GM18526 (cell line): ENCODE results near the gene GAP43.

Experiments used
- POLR2A ChIP-seq: IDR thresholded peaks from 3 replicates; pipeline ENCODE4 v1.6.1; 2011; ENCODE audit not compliant: insufficient read length; ENCODE audit errors: extremely low read depth

The GAP43 gene

DNA sequence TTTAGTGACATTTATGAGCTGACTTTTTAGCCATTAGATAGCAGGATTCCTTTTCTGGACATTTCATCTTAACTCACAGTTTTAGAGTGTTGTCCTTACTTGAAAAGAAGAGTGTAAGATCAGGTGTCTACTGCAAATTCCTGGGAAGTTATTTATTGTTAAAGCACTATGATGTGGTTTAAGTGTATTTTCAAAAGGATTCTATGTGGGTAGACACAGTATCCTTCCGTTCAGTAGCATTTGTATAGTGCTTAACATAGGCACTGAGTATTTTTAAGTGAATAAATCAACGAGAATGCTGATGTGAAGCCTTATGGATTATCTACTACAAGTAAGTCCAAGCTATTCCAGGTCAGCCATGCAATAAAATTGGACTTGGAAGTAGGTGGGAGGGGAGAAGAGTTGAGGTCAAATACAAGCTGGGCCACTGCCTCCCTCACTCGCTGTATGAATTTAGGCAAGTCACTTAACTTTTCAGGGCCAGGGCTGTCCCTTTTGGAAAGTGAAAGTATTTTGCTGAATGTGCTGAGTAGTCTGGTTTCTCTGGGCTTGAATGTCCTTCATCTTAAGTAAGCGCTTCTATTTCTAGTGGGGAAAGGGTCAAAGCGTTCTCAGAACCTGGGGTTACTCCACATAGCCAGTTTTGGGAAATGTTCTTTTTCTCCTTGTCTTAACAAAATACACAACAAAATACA lies 48.6 kb downstream of the GAP43 start:
- TF ChIP-seq POLR2A, result no peak

DNA sequence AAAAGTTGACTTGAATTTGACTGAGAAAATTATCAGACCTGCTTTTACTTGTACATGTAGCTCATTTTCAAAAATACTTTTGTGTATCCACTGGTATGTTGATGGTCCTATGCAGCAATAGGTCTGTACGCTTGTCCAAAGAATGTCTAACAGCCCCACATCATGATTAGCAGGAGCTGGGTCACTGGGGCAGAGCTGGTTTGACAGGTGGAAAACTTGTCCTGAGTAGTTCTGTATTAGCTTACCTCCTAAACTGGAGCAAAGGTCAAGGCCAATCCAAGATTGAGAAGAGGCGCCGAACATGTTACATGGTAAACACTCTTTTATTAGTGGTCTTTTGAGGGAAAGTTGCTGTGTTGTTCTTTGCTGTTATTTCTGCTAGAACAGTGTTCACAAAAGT lies 50.6 kb downstream of the GAP43 start:
- no peak for TF ChIP-seq POLR2A

DNA sequence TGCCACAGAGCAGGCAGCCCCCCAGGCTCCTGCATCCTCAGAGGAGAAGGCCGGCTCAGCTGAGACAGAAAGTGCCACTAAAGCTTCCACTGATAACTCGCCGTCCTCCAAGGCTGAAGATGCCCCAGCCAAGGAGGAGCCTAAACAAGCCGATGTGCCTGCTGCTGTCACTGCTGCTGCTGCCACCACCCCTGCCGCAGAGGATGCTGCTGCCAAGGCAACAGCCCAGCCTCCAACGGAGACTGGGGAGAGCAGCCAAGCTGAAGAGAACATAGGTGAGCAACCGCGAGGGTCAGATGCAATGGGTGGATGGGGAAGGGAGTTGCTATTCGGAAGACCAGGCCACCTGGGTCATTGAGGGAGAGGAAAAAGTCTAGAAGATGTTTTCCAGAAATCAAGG lies 53.0 kb downstream of the GAP43 start:
- no peak for TF ChIP-seq POLR2A

DNA sequence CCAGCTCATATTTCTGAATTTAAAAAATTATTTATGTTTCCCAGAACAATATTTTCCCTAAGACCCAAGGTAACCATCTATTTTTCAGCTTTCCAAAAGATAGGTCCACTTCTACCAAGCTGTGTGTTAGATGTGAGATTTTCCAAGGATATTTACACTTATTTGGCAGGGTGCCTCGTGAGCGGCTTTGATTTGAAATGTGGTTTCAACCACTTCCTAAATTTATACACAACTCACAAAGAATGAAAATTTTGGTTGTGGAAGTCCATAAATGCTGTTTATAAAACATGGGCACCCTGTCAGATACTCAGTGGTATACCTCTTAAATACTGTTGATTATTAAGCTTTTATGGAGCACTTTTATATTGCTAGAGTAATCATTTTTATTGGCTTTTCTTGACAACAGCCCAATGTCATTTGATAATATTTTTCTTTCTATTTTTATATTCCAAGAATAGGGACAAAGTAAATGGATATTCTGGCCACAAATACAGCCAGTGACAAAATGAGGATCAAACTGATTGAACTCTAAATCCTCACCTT lies 57.6 kb downstream of the GAP43 start:
- TF ChIP-seq POLR2A, result no peak

DNA sequence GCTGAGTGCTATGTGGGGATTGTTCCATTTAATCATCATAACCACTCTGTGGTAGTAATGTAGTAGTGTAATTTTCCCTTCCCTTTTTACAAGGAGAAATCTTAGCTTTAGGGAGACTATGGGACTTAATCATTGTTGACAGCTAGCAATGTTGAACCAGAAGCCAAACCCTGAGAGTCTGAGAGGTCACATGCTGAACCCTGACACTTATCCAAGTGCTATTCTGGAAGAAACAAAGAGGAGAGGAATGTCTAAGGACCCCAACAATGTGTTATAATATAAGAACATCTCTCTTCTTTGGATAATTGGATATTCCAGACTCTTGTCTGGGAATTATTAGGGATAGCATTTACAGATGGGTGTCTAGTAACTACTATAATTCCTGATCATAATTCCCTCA lies 58.4 kb downstream of the GAP43 start:
- no peak for TF ChIP-seq POLR2A

DNA sequence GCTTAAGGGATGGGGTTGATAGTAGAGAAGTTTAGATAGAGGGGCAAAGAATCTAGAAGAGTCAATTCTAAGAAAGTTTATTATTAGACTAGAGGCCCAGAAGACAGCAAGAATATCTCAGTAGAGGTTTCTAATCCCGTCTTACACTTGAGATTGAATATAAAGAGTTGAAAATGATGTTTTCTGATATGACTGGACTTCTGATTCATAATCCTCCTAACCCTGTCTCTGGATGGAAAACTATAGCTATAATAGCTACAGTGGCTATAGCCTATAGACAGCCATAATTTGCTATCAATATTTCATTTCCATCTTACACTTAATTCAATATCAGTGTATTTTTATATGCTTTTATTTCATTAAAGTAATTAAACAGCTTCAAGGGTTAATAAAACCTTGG lies 60.0 kb downstream of the GAP43 start:
- no peak for TF ChIP-seq POLR2A

DNA sequence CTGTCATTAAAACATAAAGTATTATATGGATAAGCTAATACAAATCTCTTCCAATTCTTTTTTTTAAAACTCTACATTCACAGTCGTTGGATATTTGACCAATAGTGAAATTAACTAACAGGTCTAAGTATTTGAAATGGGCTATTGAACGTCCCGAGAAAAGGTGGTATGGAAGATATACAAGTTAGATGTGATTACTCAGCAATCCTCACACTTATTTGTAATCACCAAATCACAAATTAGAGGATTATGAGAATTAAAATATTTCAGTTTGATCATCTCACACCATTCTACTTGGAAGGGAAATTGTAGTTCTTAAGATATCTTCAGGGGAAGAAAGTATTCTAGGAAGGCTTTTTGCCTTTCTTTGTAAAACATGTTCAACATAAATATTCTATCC lies 60.5 kb downstream of the GAP43 start:
- TF ChIP-seq POLR2A, result no peak

DNA sequence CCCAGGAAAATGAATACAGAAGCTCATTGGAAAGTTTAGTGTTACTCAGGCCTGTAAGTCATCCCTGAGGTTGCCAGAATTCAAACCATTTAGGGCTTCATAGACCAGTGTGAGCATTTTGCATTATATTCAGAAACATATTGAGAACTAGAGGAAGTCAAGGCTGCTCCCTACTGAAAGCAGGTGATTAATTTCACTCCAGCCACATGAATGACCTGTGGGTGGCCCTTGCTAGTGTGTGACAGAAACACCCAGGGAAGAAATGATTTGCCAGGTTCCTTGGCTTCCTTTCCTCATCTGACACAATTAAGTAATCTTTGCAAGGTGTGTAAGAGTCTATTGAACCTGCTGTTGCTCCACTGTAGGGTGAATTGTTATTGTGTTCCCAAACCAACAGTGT lies 61.8 kb downstream of the GAP43 start:
- no peak for TF ChIP-seq POLR2A

DNA sequence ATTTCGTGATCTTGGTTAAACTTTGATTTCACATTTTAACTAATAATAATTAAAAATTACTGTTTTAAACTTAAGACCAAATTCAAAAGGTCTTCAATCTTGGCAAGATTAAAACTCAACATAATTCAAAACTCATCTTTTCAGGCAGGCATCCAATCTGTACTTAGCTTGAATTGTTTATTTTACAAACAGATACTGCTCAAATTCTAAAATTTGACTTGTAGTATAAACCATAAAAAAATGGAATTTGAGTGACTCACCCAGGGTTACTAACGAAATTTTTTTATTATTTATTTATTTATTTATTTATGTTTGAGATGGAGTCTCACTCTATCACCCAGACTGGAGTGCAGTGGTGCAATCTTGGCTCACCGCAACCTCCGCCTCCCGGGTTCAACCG lies 64.4 kb downstream of the GAP43 start:
- no peak for TF ChIP-seq POLR2A

DNA sequence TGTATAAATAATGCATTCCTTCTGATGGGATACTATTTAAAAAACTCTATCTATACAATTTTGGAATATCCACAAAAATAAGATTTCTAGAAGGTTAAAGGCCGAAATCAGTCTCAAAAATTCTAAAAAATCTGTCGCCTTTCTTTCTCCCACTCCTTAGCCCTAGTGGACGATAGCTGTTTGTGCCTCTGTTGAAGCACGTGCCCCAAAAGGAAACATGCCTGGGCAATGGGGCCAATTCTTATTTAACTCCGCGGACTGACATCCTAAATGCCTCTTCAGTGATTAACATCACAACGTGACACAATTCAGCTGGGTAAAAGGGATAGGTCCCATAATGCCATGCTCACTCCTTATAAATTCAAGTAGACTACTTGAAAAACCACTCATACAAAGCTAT lies 65.1 kb downstream of the GAP43 start:
- TF ChIP-seq POLR2A, result no peak

DNA sequence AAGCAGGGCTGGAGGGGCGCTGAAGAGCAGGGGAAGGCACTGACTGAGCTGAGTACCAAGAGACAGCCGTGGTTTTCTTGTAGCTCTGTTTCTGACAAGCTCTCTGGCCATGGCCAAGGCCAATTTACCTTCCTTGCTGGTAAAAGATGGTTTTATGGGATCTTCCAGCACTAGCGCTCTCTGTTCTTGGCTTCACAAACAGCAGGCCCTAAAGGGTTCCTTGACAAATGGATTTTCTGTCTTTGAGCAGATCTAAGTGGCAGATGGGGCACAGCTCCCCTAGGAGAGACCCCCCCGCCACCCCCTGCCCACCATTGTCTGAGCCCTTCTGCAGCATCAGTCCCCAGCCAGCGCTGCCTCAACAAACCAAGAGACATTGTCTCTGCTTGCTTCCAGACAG lies 66.6 kb downstream of the GAP43 start:
- TF ChIP-seq POLR2A, result no peak

DNA sequence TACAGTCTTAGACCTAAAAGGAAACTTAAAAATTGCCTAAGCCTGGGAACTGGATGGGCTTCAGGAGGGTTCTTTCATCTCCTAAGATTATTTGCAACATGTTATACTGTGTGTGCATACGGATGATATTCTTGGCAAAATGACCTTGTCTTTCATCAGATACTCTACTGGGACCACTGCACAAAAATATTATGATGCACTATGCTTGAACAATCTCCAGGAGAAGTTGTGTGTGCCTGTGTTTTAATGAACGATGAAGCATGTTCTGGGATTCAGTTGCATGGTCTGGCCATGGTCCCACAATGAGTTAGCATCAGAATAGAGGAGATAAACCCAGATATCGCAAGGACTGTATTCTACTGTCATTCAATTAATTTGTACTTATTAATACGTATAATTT lies 68.7 kb downstream of the GAP43 start:
- no peak for TF ChIP-seq POLR2A

DNA sequence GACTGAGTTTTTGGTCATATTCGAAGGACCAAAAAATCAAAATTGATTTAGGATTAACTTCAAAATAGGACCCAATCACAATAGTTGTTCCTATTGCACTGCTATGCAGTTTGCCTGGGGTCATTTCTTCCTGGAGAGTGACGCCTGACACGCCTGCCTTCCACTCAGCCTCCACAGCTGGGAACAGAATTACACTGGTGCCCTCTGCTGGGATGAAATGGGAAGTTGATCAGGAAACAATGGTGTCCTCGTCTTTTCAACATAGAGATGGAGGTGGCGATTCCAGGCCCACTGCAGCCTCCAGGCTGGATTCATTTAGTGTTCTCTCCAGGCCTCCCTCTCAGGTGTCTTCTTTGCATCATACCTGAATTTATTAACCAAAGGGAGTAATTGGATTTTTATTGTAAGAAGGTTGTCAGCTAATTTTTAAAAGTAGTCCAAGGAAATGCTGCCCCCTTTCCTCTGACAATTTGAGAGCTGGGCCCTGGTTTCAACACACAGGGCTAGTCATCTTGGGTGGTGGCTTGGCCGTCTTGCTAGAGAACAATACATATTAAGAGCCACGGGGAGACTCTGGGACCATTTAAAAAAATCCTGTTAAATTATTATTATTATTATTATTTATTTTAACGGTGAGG lies 69.7 kb downstream of the GAP43 start:
- no peak for TF ChIP-seq POLR2A

DNA sequence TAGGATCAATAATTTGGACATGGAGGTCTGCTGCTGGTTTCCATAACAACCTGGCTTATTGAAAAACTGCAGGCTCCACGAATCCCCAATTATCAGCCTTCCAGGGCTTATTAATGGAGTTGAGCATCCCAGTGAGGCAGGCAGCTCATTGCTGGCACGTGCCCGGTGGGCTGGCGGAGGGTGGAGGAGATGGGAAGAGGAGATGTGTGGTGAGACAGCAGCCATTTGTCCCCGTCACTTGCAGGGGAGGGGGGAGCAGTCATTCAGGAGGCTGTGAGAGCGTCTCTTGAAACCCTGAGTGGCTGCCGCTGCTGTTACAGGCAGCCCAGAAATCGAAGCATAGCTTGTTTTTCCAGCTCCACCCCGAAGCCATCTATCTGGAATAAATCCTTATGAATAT lies 70.6 kb downstream of the GAP43 start:
- no peak for TF ChIP-seq POLR2A

DNA sequence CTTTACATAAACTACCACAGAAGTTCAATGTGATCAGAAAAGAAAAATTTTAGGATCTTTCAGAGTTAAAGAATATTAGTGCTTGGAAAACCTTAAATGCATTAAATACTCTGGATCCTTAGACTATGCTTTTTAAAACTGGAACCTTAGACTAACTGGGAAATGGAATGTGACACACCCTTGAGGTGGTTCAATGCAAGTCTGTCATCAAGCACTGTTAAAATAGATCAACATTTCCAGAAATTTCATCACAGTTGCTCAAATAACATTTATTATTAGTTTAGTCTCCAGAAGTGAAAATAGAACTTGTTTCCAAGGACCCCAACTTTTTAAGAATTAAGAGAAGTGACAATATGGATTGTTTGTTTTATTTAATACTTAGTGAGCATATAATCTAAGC lies 71.8 kb downstream of the GAP43 start:
- TF ChIP-seq POLR2A, result no peak

DNA sequence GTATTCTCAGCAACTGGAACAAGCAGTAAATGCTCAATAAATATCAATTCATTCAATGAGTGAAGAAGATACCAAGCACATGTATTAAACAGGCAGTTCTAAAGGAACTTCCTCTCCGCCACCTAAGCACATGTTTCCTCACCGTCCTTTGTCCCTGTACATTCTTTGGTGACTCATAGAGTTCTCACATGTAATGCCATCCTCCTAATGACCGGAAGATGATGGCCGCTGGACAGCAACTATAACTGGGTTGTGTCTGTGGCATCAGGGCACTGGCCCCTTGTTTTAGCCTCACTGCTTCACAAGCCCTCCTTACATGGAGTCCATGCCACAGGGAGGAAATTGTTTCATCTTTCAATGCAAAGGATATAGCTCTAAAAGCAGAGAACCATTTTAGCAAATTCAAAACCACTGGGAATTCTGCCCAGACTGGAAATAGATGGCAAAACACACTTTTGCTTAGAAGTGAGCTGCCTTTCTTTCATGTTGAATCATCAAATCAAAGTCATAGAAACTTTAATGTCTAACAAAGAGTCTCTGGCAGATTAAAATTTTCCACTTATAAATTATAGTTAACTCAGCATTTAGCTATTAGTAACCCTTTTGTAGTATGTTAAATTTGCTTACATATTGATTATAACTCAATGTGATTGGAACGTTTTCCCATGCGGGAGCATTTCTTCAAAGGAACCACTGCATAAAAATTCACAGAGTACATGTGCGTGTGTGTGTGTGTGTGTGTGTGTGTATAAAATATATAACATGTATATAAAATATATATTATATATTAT lies 74.1 kb downstream of the GAP43 start:
- TF ChIP-seq POLR2A, result no peak
